Hepatocyte (in vitro differentiated cells): ENCODE results near the gene STK39. TPM values are rescaled to one million over a fixed set of nuclear protein-coding genes. Genes with fewer than 3 reads are reported as not detected.
A peak's percentile ranks its signal among the peaks of the same experiment; 100 is the strongest.

Experiments
- DNase-seq: peaks from one replicate; pipeline ENCODE4 v3.0.0-alpha.2; 2016; ENCODE audit warnings: low spot score
- H2AFZ ChIP-seq: fragments of 200-600 bp; sonication (generic); 2 replicates; pipeline ENCODE4 v1.6.0; 2016; ENCODE audit warnings: antibody characterized with exemption, mild to moderate bottlenecking
- H3K27ac ChIP-seq: fragments of 200-600 bp; sonication (generic); 2 replicates; pipeline ENCODE4 v1.5.1; 2016; ENCODE audit warnings: mild to moderate bottlenecking
- H3K27me3 ChIP-seq: fragments of 200-600 bp; sonication (generic); 2 replicates; pipeline ENCODE4 v1.6.1; 2016
- H3K36me3 ChIP-seq: fragments of 200-600 bp; sonication (generic); replicated peaks from 2 replicates; pipeline ENCODE4 v1.5.1; 2016; ENCODE audit warnings: low read depth; ENCODE audit not compliant: insufficient read depth
- H3K4me1 ChIP-seq: fragments of 200-600 bp; sonication (generic); 2 replicates; pipeline ENCODE4 v1.5.1; 2016; ENCODE audit warnings: mild to moderate bottlenecking, moderate library complexity; ENCODE audit not compliant: insufficient read depth
- H3K4me2 ChIP-seq: fragments of 200-600 bp; sonication (generic); 2 replicates; pipeline ENCODE4 v1.6.0; 2016
- H3K4me3 ChIP-seq: fragments of 200-600 bp; sonication (generic); 2 replicates; pipeline ENCODE4 v1.5.1; 2016; ENCODE audit warnings: mild to moderate bottlenecking
- H3K79me2 ChIP-seq: fragments of 200-600 bp; sonication (generic); 2 replicates; pipeline ENCODE4 v1.6.0; 2017; ENCODE audit warnings: mild to moderate bottlenecking
- H3K9me2 ChIP-seq: fragments of 200-600 bp; sonication (generic); replicated peaks from 2 replicates; pipeline ENCODE4 v1.6.0; 2017; ENCODE audit warnings: mild to moderate bottlenecking; ENCODE audit not compliant: insufficient read depth
- H3K9me3 ChIP-seq: fragments of 200-600 bp; sonication (generic); 2 replicates; pipeline ENCODE4 v1.5.1; 2016; ENCODE audit warnings: low read depth, mild to moderate bottlenecking
- H4K20me1 ChIP-seq: fragments of 200-600 bp; sonication (generic); 2 replicates; pipeline ENCODE4 v1.6.0; 2016; ENCODE audit warnings: mild to moderate bottlenecking; ENCODE audit not compliant: insufficient read depth, poor library complexity, severe bottlenecking
- CTCF ChIP-seq: fragments of 200-600 bp; sonication (generic); IDR thresholded peaks from 2 replicates; pipeline ENCODE4 v1.5.1; 2016; ENCODE audit warnings: antibody characterized with exemption, mild to moderate bottlenecking; ENCODE audit not compliant: poor library complexity
- EZH2 ChIP-seq: fragments of 200-600 bp; sonication (generic); IDR thresholded peaks from 2 replicates; pipeline ENCODE4 v1.6.1; 2016; ENCODE audit warnings: antibody characterized with exemption, mild to moderate bottlenecking, borderline replicate concordance
- EZH2phosphoT487 ChIP-seq: fragments of 200-600 bp; sonication (generic); IDR thresholded peaks from one replicate; pipeline ENCODE4 v1.6.1; 2018; ENCODE audit warnings: antibody characterized with exemption, mild to moderate bottlenecking, low read depth, moderate library complexity; ENCODE audit not compliant: unreplicated experiment, severe bottlenecking
- WGBS: methylation state at CpG from one replicate; pipeline ENCODE4 v1.1.6; 2016; ENCODE audit warnings: low lambda C conversion rate; ENCODE audit errors: missing lambda C conversion rate; 5-methylcytosine and 5-hydroxymethylcytosine counted together
- polyA plus RNA-seq: library from polyadenylated mRNA; unstranded; fragments of >200 nt; fragmentation: Nextera tagmentation; extraction: Ambion mirVana; gene quantifications from 2 replicates; pipeline ENCODE4 v1.2.1, GENCODE V29; 2016
- total RNA-seq: library from RNA; depleted of rRNA; stranded (reverse); fragments of >200 nt; gene quantifications from 2 replicates; pipeline ENCODE4 v1.2.3, GENCODE V29; 2014

Gene STK39
- total and polyA plus RNA-seq, 2 experiments from 2014 or later, result 26.9 to 39.4 TPM

- H3K4me3 ChIP-seq, result no peak overlapping the region
- H3K79me2 ChIP-seq, result no peaks in the 10 kb centered on the region
- no peak overlapping the region for H3K27ac ChIP-seq
- H3K36me3 ChIP-seq, result no peaks in the 10 kb centered on the region
- WGBS, result 88% methylated on average over 3 of the region's 3 CpGs
- no peaks in the 10 kb centered on the region for H3K9me3 ChIP-seq
- no peak overlapping the region for H2AFZ ChIP-seq
- H3K9me2 ChIP-seq, result no peaks in the 10 kb centered on the region
- TF ChIP-seq EZH2phosphoT487 (no peak), CTCF (no peak), EZH2 (no peak)
- no peaks in the 10 kb centered on the region for H3K4me1 ChIP-seq
- no peaks in the 10 kb centered on the region for H3K27me3 ChIP-seq
- no peak for DNase-seq
- H4K20me1 ChIP-seq, result no peaks in the 10 kb centered on the region
- no peak overlapping the region for H3K4me2 ChIP-seq
Observed at GRCh38 chr2:168157070-168157469, 90.3 kb downstream of the STK39 start.

- no peak overlapping the region for H3K4me2 ChIP-seq
- peak; percentile 27 for DNase-seq
- H3K9me2 ChIP-seq, result no peaks in the 10 kb centered on the region
Observed at GRCh38 chr2:168156661-168157060, 90.7 kb downstream of the STK39 start.

GRCh38 chr2:168155680-168156079, 91.7 kb downstream of the STK39 start:
- 90% methylated on average over 2 of the region's 2 CpGs for WGBS
- no peak overlapping the region for H3K4me2 ChIP-seq
- no peak overlapping the region for H3K27ac ChIP-seq
- H3K27me3 ChIP-seq, result no peaks in the 10 kb centered on the region
- no peaks in the 10 kb centered on the region for H4K20me1 ChIP-seq
- H3K9me3 ChIP-seq, result no peaks in the 10 kb centered on the region
- H3K9me2 ChIP-seq, result no peaks in the 10 kb centered on the region
- H3K79me2 ChIP-seq, result no peaks in the 10 kb centered on the region
- no peak for TF ChIP-seq EZH2phosphoT487
- no peak for TF ChIP-seq CTCF
- TF ChIP-seq EZH2, result no peak
- no peaks in the 10 kb centered on the region for H3K4me1 ChIP-seq
- H3K36me3 ChIP-seq, result no peaks in the 10 kb centered on the region
- no peak overlapping the region for H2AFZ ChIP-seq
- no peak overlapping the region for H3K4me3 ChIP-seq
- DNase-seq, result no peak

More at GRCh38 chr2:168156661-168157060, 90.7 kb downstream of the STK39 start:
- H3K4me3 ChIP-seq, result no peak overlapping the region
- H4K20me1 ChIP-seq, result no peaks in the 10 kb centered on the region
- 48% methylated on average over 5 of the region's 5 CpGs for WGBS
- no peak overlapping the region for H3K27ac ChIP-seq
- no peaks in the 10 kb centered on the region for H3K27me3 ChIP-seq
- TF ChIP-seq EZH2phosphoT487 (no peak), EZH2 (no peak), CTCF (no peak)
- H3K79me2 ChIP-seq, result no peaks in the 10 kb centered on the region
- H3K36me3 ChIP-seq, result no peaks in the 10 kb centered on the region
- no peaks in the 10 kb centered on the region for H3K4me1 ChIP-seq
- no peak overlapping the region for H2AFZ ChIP-seq
- H3K9me3 ChIP-seq, result no peaks in the 10 kb centered on the region

GRCh38 chr2:168155046-168155445, 92.3 kb downstream of the STK39 start:
- no peak overlapping the region for H2AFZ ChIP-seq
- no peaks in the 10 kb centered on the region for H3K79me2 ChIP-seq
- H4K20me1 ChIP-seq, result no peaks in the 10 kb centered on the region
- H3K27me3 ChIP-seq, result no peaks in the 10 kb centered on the region
- 44% methylated on average over 3 of the region's 3 CpGs for WGBS
- no peak overlapping the region for H3K27ac ChIP-seq
- no peak overlapping the region for H3K4me2 ChIP-seq
- H3K9me2 ChIP-seq, result no peaks in the 10 kb centered on the region
- H3K4me3 ChIP-seq, result no peak overlapping the region
- TF ChIP-seq CTCF (no peak), EZH2 (no peak), EZH2phosphoT487 (no peak)
- no peaks in the 10 kb centered on the region for H3K4me1 ChIP-seq
- no peak for DNase-seq
- no peaks in the 10 kb centered on the region for H3K9me3 ChIP-seq
- no peaks in the 10 kb centered on the region for H3K36me3 ChIP-seq
